Measurements from ENCODE around the gene MAN2B1. TPM values are rescaled to one million over a fixed set of nuclear protein-coding genes. Genes with fewer than 3 reads are reported as not detected.

The MAN2B1 gene
- total RNA-seq, 1 experiment from 2014 or later = 93.5 TPM

DNA sequence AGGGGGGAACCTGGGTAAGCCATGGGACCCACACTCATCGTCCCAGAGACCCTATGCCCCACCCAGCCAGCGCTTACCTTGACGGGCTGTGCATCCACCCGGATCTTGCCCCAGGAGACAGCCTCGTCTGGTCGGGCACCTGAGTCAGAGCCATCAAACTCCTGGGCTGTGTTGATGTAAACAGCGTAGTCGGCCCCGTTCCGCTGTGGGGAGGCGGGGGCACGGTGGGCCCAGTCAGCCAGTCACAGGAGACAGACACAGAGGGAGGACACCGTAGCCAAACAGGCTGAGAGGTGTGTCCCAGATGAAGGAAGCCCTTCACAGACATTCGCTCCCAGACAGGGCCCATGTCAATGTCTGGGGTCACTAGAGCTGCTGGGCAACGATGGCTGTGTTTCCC, 9.4 kb upstream of the MAN2B1 start:
- H4K8ac ChIP-seq (replicated peaks; ENCODE audit: insufficient read length, low read depth, low read length) = no peak overlapping the region
- H3K23me2 ChIP-seq (ENCODE audit: insufficient read length, low read depth, low read length, poor library complexity, severe bottlenecking) = no peaks in the 10 kb centered on the region
- no peaks in the 10 kb centered on the region for H3K9me3 ChIP-seq (ENCODE audit: control insufficient read depth, low read depth, low read length)
- no peak overlapping the region for H3K56ac ChIP-seq (ENCODE audit: insufficient read length, low read depth, low read length)
- H2BK20ac ChIP-seq (ENCODE audit: low read depth, low read length, poor library complexity, severe bottlenecking) = no peak overlapping the region
- H4K91ac ChIP-seq (ENCODE audit: insufficient read length, low read depth, low read length) = no peak overlapping the region
- no peaks in the 10 kb centered on the region for H3K79me1 ChIP-seq (ENCODE audit: insufficient read depth, low read depth, low read length, poor library complexity, severe bottlenecking)
- no peaks in the 10 kb centered on the region for H3K4me1 ChIP-seq (ENCODE audit: insufficient read depth, low read length)
- Mint-ChIP-seq H3K9me3 (peaks cover 0 to 1% of the 10 kb centered on the region in 2 experiments; a peak in 1 of 5 replicates), H3K4me1 (peaks cover 1 to 13% of the 10 kb centered on the region in 2 experiments; a peak in 3 of 4 replicates), H3K27ac (no peak overlapping the region), H3K27me3 (ENCODE audit: low read depth) (no peaks in the 10 kb centered on the region), H3K4me3 (no peak overlapping the region), H3K36me3 (ENCODE audit: insufficient read depth in 1 of 3, low read depth in 3 of 3) (peaks cover 39 to 83% (median 73%) of the 10 kb centered on the region in 3 experiments)
- H3K14ac ChIP-seq (ENCODE audit: insufficient read depth, low read length) = no peak overlapping the region
- H3K27me3 ChIP-seq (ENCODE audit: insufficient read depth, low read length) = no peaks in the 10 kb centered on the region
- H2BK12ac ChIP-seq (ENCODE audit: insufficient read length, low read depth, low read length) = no peak overlapping the region
- no peak overlapping the region for H2BK120ac ChIP-seq (ENCODE audit: low read depth, low read length, poor library complexity, severe bottlenecking)
- H2BK15ac ChIP-seq (ENCODE audit: low read depth, low read length) = no peak overlapping the region
- H3K18ac ChIP-seq (ENCODE audit: insufficient read length, low read depth, low read length) = no peak overlapping the region
- no peak overlapping the region for H3K23ac ChIP-seq (ENCODE audit: insufficient read length, low read depth, low read length)
- no peak overlapping the region for H2BK5ac ChIP-seq (ENCODE audit: insufficient read length, low read length)
- TF ChIP-seq CTCF (conservative IDR thresholded peaks at IDR 0.05) = no peak
- no peak overlapping the region for H2AFZ ChIP-seq (ENCODE audit: low read length)
- H3K4me2 ChIP-seq (ENCODE audit: insufficient read depth, insufficient read length, low read length) = no peak overlapping the region
- no peaks in the 10 kb centered on the region for H4K20me1 ChIP-seq (ENCODE audit: control insufficient read depth, insufficient read depth, insufficient read length)
- no peak overlapping the region for H3K4ac ChIP-seq (ENCODE audit: low read depth, low read length)
- H2AK5ac ChIP-seq (ENCODE audit: insufficient read length, low read length) = no peak overlapping the region
- H3T11ph ChIP-seq (ENCODE audit: low read length) = no peak overlapping the region
- no peaks in the 10 kb centered on the region for H3K79me2 ChIP-seq (ENCODE audit: insufficient read depth, low read length)
- no peak overlapping the region for H3K9ac ChIP-seq (ENCODE audit: extremely low read depth, insufficient read length, low read length)
- H3K27ac ChIP-seq (ENCODE audit: insufficient read length, low read depth, low read length) = no peak overlapping the region
- no peak for DNase-seq
- WGBS (ENCODE audit: extremely low coverage, insufficient read length, low lambda C conversion rate) = no CpG with 5 or more reads among the region's 15 CpGs
- H4K5ac ChIP-seq (ENCODE audit: insufficient read length, low read depth, low read length) = no peak overlapping the region

Measured in H9 (cell line).